ENCODE measurements around the gene WWOX.

Gene WWOX

GRCh38 chr16:78240459-78241222 lies 141.2 kb downstream of the WWOX start:
- Histone ChIP-seq H3K9ac (ENCODE audit: low read length) (no peak overlapping the region), H3K9me3 (ENCODE audit: control insufficient read depth, low read depth, low read length) (no peaks in the 10 kb centered on the region), H3K27ac (ENCODE audit: low read length) (no peak overlapping the region), H3K4me1 (ENCODE audit: control insufficient read depth, low read depth, low read length) (no peaks in the 10 kb centered on the region), H3K36me3 (ENCODE audit: control insufficient read depth, low read depth, low read length) (no peaks in the 10 kb centered on the region), H3K4me3 (ENCODE audit: low read length) (no peak overlapping the region), H3K27me3 (ENCODE audit: control insufficient read depth, insufficient read depth, low read length) (no peaks in the 10 kb centered on the region)

DNA sequence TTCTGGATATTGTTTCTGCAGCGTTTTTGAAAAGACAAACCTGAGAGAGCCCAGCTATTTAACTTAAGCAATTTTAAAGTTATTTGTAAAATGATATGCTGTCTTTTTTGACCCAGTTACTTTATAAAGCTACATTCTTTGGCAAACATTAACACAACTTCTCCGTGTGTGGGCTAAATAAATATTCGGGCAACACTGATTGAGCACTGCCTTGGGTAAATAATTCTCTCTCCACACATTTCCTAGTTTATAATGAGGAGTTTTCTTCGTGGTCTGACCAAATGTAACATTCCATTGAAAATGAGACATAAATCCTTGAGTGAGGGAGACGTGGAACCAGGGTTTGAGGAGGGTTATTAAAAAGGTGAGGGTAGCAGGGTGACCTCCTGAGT lies 142.8 kb downstream of the WWOX start:
- H3K36me3 ChIP-seq (ENCODE audit: control insufficient read depth, low read depth, low read length) = no peaks in the 10 kb centered on the region
- no peak overlapping the region for H3K9ac ChIP-seq (ENCODE audit: low read length)
- no peak overlapping the region for H3K27ac ChIP-seq (ENCODE audit: low read length)
- H3K4me3 ChIP-seq (ENCODE audit: low read length) = no peak overlapping the region
- no peaks in the 10 kb centered on the region for H3K27me3 ChIP-seq (ENCODE audit: control insufficient read depth, insufficient read depth, low read length)
- no peaks in the 10 kb centered on the region for H3K9me3 ChIP-seq (ENCODE audit: control insufficient read depth, low read depth, low read length)
- H3K4me1 ChIP-seq (ENCODE audit: control insufficient read depth, low read depth, low read length) = no peaks in the 10 kb centered on the region

DNA sequence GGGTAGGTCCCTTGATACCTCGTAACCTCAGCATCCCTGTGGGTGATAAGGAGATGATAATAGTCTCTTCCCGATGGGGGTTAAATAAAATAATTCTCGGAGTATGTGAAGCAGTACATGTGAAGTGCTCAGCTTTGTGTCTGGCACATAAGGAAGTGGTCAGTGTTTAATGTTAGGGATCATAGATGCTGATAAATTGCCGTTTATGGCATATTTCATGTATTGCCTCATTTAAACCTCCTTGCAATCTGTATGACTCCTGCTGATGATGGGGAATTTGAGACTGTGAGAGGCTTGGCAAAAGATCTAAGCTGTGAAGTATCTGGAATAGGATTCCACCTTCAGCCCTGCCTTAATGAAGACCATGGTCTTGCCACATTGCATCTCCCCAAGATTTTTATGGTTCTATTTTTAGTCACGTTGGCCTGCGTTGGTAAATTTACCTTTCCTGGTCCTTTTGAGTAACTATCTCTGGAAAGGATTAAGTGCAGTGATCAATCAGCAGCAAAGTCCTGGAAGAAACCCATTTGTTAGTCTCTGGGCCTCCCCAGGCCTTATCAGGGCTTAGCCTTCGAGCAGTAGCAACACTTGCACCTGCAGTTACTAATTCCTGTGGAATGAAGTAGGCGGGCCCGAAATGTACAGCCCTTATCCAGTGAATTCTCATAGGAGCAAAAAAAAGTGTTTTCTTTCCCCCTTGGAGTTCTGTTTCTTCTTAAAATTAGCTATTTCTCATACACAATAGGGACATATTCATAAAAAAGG lies 144.9 kb downstream of the WWOX start:
- no peak overlapping the region for H3K27ac ChIP-seq (ENCODE audit: low read length)
- H3K9me3 ChIP-seq (ENCODE audit: control insufficient read depth, low read depth, low read length) = no peaks in the 10 kb centered on the region
- no peaks in the 10 kb centered on the region for H3K4me1 ChIP-seq (ENCODE audit: control insufficient read depth, low read depth, low read length)
- H3K4me3 ChIP-seq (ENCODE audit: low read length) = no peak overlapping the region
- no peaks in the 10 kb centered on the region for H3K27me3 ChIP-seq (ENCODE audit: control insufficient read depth, insufficient read depth, low read length)
- no peaks in the 10 kb centered on the region for H3K36me3 ChIP-seq (ENCODE audit: control insufficient read depth, low read depth, low read length)
- no peak overlapping the region for H3K9ac ChIP-seq (ENCODE audit: low read length)

- Histone ChIP-seq H3K9ac (ENCODE audit: low read length) (no peak overlapping the region), H3K4me1 (ENCODE audit: control insufficient read depth, low read depth, low read length) (no peaks in the 10 kb centered on the region)
Observed at GRCh38 chr16:78246559-78246958, 147.1 kb downstream of the WWOX start.

DNA sequence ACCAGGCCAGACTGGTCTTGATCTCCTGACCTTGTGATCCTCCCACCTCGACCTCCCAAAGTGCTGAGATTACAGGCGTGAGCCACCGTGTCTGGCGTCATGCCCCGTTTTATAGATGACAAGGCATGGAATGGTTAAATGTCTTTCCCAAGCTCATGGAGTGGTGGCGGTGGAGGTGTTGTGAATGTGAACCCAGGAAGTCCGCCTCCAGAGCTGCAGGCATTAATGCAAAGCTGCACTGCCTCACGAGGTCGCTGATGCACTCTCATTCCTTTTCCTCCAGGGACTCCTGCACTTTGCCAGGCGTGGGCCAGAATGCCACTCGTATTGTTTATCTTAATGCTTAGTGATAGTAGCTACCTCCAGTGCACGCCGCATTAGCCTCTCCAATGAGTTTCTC lies 149.6 kb downstream of the WWOX start:
- H3K9me3 ChIP-seq (ENCODE audit: control insufficient read depth, low read depth, low read length) = no peaks in the 10 kb centered on the region
- no peaks in the 10 kb centered on the region for H3K27me3 ChIP-seq (ENCODE audit: control insufficient read depth, insufficient read depth, low read length)
- no peak overlapping the region for H3K27ac ChIP-seq (ENCODE audit: low read length)
- no peak overlapping the region for H3K9ac ChIP-seq (ENCODE audit: low read length)
- H3K36me3 ChIP-seq (ENCODE audit: control insufficient read depth, low read depth, low read length) = no peaks in the 10 kb centered on the region
- no peaks in the 10 kb centered on the region for H3K4me1 ChIP-seq (ENCODE audit: control insufficient read depth, low read depth, low read length)
- no peak overlapping the region for H3K4me3 ChIP-seq (ENCODE audit: low read length)

More at GRCh38 chr16:78246559-78246958, 147.1 kb downstream of the WWOX start:
- Histone ChIP-seq H3K4me3 (ENCODE audit: low read length) (no peak overlapping the region), H3K9me3 (ENCODE audit: control insufficient read depth, low read depth, low read length) (no peaks in the 10 kb centered on the region), H3K27ac (ENCODE audit: low read length) (no peak overlapping the region), H3K36me3 (ENCODE audit: control insufficient read depth, low read depth, low read length) (no peaks in the 10 kb centered on the region), H3K27me3 (ENCODE audit: control insufficient read depth, insufficient read depth, low read length) (no peaks in the 10 kb centered on the region)

DNA sequence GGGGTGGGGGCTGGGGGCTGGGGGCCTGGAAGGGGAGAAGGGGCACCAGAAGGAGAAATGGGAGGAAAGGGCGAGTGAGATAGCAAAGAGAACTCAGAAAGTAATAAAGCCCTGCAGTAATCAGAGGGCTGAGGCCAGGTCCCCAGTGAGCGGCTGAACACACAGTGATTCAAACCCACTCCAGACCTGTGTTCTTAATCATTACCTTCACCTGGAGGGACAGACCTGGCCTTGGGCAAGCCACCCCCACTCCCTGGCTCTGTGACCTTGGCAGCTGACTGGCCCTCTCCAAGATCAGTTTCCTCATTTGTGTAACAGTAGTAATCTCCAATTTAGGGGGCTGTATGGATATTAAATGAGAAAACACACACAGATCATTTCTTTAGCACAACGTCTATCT lies 150.4 kb downstream of the WWOX start:
- no peak overlapping the region for H3K27ac ChIP-seq (ENCODE audit: low read length)
- H3K4me1 ChIP-seq (ENCODE audit: control insufficient read depth, low read depth, low read length) = no peaks in the 10 kb centered on the region
- H3K36me3 ChIP-seq (ENCODE audit: control insufficient read depth, low read depth, low read length) = no peaks in the 10 kb centered on the region
- no peak overlapping the region for H3K4me3 ChIP-seq (ENCODE audit: low read length)
- H3K9ac ChIP-seq (ENCODE audit: low read length) = no peak overlapping the region
- H3K27me3 ChIP-seq (ENCODE audit: control insufficient read depth, insufficient read depth, low read length) = no peaks in the 10 kb centered on the region
- H3K9me3 ChIP-seq (ENCODE audit: control insufficient read depth, low read depth, low read length) = no peaks in the 10 kb centered on the region

DNA sequence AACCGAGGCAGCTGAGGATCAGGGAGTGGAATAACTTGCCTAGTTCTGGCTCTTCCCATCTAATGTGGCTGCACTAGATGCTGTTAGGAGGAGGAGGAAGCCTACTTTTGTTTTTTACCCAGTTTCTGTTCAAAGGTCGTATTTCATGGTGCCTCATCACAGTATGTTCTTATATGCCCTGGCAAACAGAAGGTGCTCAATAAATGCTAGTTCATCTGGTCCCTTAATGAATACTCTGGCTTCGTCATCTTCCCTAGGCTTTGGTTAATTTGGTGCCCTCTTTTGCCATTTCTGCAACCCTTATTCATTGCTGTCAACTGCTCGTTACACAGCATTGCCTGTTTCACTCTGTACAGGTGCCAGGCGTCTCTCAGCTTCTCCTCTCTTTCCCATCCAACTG lies 151.7 kb downstream of the WWOX start:
- H3K4me1 ChIP-seq (ENCODE audit: control insufficient read depth, low read depth, low read length) = no peaks in the 10 kb centered on the region
- H3K36me3 ChIP-seq (ENCODE audit: control insufficient read depth, low read depth, low read length) = no peaks in the 10 kb centered on the region
- no peak overlapping the region for H3K9ac ChIP-seq (ENCODE audit: low read length)
- no peak overlapping the region for H3K27ac ChIP-seq (ENCODE audit: low read length)
- no peaks in the 10 kb centered on the region for H3K9me3 ChIP-seq (ENCODE audit: control insufficient read depth, low read depth, low read length)
- no peaks in the 10 kb centered on the region for H3K27me3 ChIP-seq (ENCODE audit: control insufficient read depth, insufficient read depth, low read length)
- H3K4me3 ChIP-seq (ENCODE audit: low read length) = no peak overlapping the region

- no peaks in the 10 kb centered on the region for H3K9me3 ChIP-seq (ENCODE audit: control insufficient read depth, low read depth, low read length)
- no peaks in the 10 kb centered on the region for H3K27me3 ChIP-seq (ENCODE audit: control insufficient read depth, insufficient read depth, low read length)
- no peak overlapping the region for H3K27ac ChIP-seq (ENCODE audit: low read length)
- no peaks in the 10 kb centered on the region for H3K36me3 ChIP-seq (ENCODE audit: control insufficient read depth, low read depth, low read length)
- H3K9ac ChIP-seq (ENCODE audit: low read length) = no peak overlapping the region
- H3K4me1 ChIP-seq (ENCODE audit: control insufficient read depth, low read depth, low read length) = peaks cover 6% of the 10 kb centered on the region
- no peak overlapping the region for H3K4me3 ChIP-seq (ENCODE audit: low read length)
Observed at GRCh38 chr16:78252757-78253156, 153.3 kb downstream of the WWOX start.

- Histone ChIP-seq H3K4me1 (ENCODE audit: control insufficient read depth, low read depth, low read length) (peaks cover 12% of the 10 kb centered on the region), H3K4me3 (ENCODE audit: low read length) (no peak overlapping the region), H3K9ac (ENCODE audit: low read length) (no peak overlapping the region), H3K9me3 (ENCODE audit: control insufficient read depth, low read depth, low read length) (no peaks in the 10 kb centered on the region), H3K27ac (ENCODE audit: low read length) (no peak overlapping the region), H3K27me3 (ENCODE audit: control insufficient read depth, insufficient read depth, low read length) (no peaks in the 10 kb centered on the region), H3K36me3 (ENCODE audit: control insufficient read depth, low read depth, low read length) (no peaks in the 10 kb centered on the region)
Observed at GRCh38 chr16:78254841-78255240, 155.4 kb downstream of the WWOX start.

- Histone ChIP-seq H3K36me3 (ENCODE audit: control insufficient read depth, low read depth, low read length) (no peaks in the 10 kb centered on the region), H3K4me1 (ENCODE audit: control insufficient read depth, low read depth, low read length) (peaks cover 12% of the 10 kb centered on the region), H3K27me3 (ENCODE audit: control insufficient read depth, insufficient read depth, low read length) (no peaks in the 10 kb centered on the region), H3K27ac (ENCODE audit: low read length) (no peak overlapping the region), H3K9me3 (ENCODE audit: control insufficient read depth, low read depth, low read length) (no peaks in the 10 kb centered on the region), H3K9ac (ENCODE audit: low read length) (no peak overlapping the region), H3K4me3 (ENCODE audit: low read length) (no peak overlapping the region)
Observed at GRCh38 chr16:78256686-78257375, 157.4 kb downstream of the WWOX start.

DNA sequence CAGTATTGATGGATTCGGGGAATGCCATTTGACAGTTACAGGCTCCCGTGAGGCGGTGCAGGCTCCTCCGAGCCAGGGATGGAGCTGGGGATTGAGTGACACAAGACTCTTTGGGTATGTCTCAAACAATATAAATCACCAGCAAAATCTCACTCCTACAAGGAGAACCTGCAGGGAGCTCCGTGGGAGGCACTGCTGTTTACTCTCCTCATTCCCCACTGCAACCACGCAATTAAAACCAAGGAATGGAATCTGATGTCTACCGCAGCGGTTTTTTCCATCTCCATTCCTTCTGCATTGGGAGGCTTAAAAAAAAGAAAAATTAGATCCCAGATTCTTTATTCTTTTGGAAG lies 157.9 kb downstream of the WWOX start:
- peaks cover 12% of the 10 kb centered on the region for H3K4me1 ChIP-seq (ENCODE audit: control insufficient read depth, low read depth, low read length)
- no peaks in the 10 kb centered on the region for H3K27me3 ChIP-seq (ENCODE audit: control insufficient read depth, insufficient read depth, low read length)
- no peak overlapping the region for H3K27ac ChIP-seq (ENCODE audit: low read length)
- H3K4me3 ChIP-seq (ENCODE audit: low read length) = no peak overlapping the region
- H3K9ac ChIP-seq (ENCODE audit: low read length) = no peak overlapping the region
- no peaks in the 10 kb centered on the region for H3K9me3 ChIP-seq (ENCODE audit: control insufficient read depth, low read depth, low read length)
- H3K36me3 ChIP-seq (ENCODE audit: control insufficient read depth, low read depth, low read length) = no peaks in the 10 kb centered on the region

All from iPS-18a (cell line).